Measurements from ENCODE around the gene CRYL1.

- TF ChIP-seq CTCF (IDR thresholded peaks at IDR 0.05) = no peak
- no peak for TF ChIP-seq POLR2AphosphoS5 (IDR thresholded peaks at IDR 0.05)
- TF ChIP-seq POLR2A (IDR thresholded peaks at IDR 0.05) = no peak
These were observed 83.3 kb downstream of the CRYL1 start for GRCh38 chr13:20442375-20442774.

Data from breast epithelium (tissue), 3 donors.